GM06990 (cell line): ENCODE measurements around the gene SMARCC1.

Experiments used
- DNase-seq: peaks from one replicate; pipeline ENCODE4 v3.0.0-alpha.2; 2011; ENCODE audit not compliant: insufficient read length; ENCODE audit errors: extremely low read depth
- H3K27me3 ChIP-seq: replicated peaks from 2 replicates; pipeline ENCODE4 v1.6.0; 2011; ENCODE audit warnings: low read length; ENCODE audit not compliant: control insufficient read depth, insufficient read depth
- H3K36me3 ChIP-seq: 2 replicates; pipeline ENCODE4 v1.5.1; 2011; ENCODE audit warnings: low read length; ENCODE audit not compliant: control insufficient read depth, insufficient read depth
- H3K4me3 ChIP-seq: replicated peaks from 2 replicates; pipeline ENCODE4 v1.5.1; 2011; ENCODE audit warnings: low read depth, mild to moderate bottlenecking, control low read depth, low read length
- CTCF ChIP-seq: IDR thresholded peaks from 2 replicates; pipeline ENCODE4 v1.5.1; 2011; ENCODE audit warnings: low read length, control low read depth, mild to moderate bottlenecking, inconsistent platforms; ENCODE audit not compliant: insufficient read depth, poor library complexity, severe bottlenecking

Gene SMARCC1

GRCh38 chr3:47712398-47712797, 69.3 kb downstream of the SMARCC1 start:
- Histone ChIP-seq H3K4me3 (no peak overlapping the region), H3K27me3 (no peaks in the 10 kb centered on the region), H3K36me3 (no peaks in the 10 kb centered on the region)
- DNase-seq, result no peak
- no peak for TF ChIP-seq CTCF

- Histone ChIP-seq H3K4me3 (no peak overlapping the region), H3K27me3 (no peaks in the 10 kb centered on the region), H3K36me3 (no peaks in the 10 kb centered on the region)
- no peak for DNase-seq
- TF ChIP-seq CTCF, result no peak
Measured at GRCh38 chr3:47711596-47711995, 70.1 kb downstream of the SMARCC1 start.

- Histone ChIP-seq H3K27me3 (no peaks in the 10 kb centered on the region), H3K4me3 (no peak overlapping the region), H3K36me3 (peaks cover 14% of the 10 kb centered on the region)
- TF ChIP-seq CTCF, result no peak
- DNase-seq, result no peak
Measured at GRCh38 chr3:47705391-47705790, 76.3 kb downstream of the SMARCC1 start.

- Histone ChIP-seq H3K4me3 (no peak overlapping the region), H3K27me3 (no peaks in the 10 kb centered on the region), H3K36me3 (peaks cover 14% of the 10 kb centered on the region)
- no peak for TF ChIP-seq CTCF
- DNase-seq, result no peak
Measured at GRCh38 chr3:47704237-47704612, 77.5 kb downstream of the SMARCC1 start.

GRCh38 chr3:47701388-47701787, 80.3 kb downstream of the SMARCC1 start:
- no peak for TF ChIP-seq CTCF
- no peaks in the 10 kb centered on the region for H3K27me3 ChIP-seq
- peaks cover 19% of the 10 kb centered on the region for H3K36me3 ChIP-seq
- DNase-seq, result no peak
- no peak overlapping the region for H3K4me3 ChIP-seq

GRCh38 chr3:47692158-47692557, 89.5 kb downstream of the SMARCC1 start:
- H3K27me3 ChIP-seq, result no peaks in the 10 kb centered on the region
- TF ChIP-seq CTCF, result no peak
- H3K36me3 ChIP-seq, result peaks cover 8% of the 10 kb centered on the region

More at GRCh38 chr3:47692158-47692557, 89.5 kb downstream of the SMARCC1 start:
- H3K4me3 ChIP-seq, result no peak overlapping the region
- DNase-seq, result no peak
